ENCODE results near the gene CDC14A. TPM values are rescaled to one million over a fixed set of nuclear protein-coding genes. Genes with fewer than 3 reads are reported as not detected.

Gene CDC14A
- total RNA-seq, 1 donor from 2014 or later, result 17.8 TPM

GRCh38 chr1:100476735-100477290 is 124.5 kb downstream of the CDC14A start:
- intact Hi-C loops (cut with DNase I), result no loop called here
- no peak overlapping the region for H3K27ac ChIP-seq
- no peaks in the 10 kb centered on the region for H3K4me1 ChIP-seq
- DNase-seq (no peak), ATAC-seq (no peak)
- H3K27me3 ChIP-seq (ENCODE audit: low read depth), result no peaks in the 10 kb centered on the region
- no peak overlapping the region for H3K4me3 ChIP-seq
- no peaks in the 10 kb centered on the region for H3K9me3 ChIP-seq
- TF ChIP-seq, protein P1, sequence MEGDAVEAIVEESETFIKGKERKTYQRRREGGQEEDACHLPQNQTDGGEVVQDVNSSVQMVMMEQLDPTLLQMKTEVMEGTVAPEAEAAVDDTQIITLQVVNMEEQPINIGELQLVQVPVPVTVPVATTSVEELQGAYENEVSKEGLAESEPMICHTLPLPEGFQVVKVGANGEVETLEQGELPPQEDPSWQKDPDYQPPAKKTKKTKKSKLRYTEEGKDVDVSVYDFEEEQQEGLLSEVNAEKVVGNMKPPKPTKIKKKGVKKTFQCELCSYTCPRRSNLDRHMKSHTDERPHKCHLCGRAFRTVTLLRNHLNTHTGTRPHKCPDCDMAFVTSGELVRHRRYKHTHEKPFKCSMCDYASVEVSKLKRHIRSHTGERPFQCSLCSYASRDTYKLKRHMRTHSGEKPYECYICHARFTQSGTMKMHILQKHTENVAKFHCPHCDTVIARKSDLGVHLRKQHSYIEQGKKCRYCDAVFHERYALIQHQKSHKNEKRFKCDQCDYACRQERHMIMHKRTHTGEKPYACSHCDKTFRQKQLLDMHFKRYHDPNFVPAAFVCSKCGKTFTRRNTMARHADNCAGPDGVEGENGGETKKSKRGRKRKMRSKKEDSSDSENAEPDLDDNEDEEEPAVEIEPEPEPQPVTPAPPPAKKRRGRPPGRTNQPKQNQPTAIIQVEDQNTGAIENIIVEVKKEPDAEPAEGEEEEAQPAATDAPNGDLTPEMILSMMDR (IDR thresholded peaks at IDR 0.05), result no peak
- H3K36me3 ChIP-seq, result peaks cover 5% of the 10 kb centered on the region

DNA sequence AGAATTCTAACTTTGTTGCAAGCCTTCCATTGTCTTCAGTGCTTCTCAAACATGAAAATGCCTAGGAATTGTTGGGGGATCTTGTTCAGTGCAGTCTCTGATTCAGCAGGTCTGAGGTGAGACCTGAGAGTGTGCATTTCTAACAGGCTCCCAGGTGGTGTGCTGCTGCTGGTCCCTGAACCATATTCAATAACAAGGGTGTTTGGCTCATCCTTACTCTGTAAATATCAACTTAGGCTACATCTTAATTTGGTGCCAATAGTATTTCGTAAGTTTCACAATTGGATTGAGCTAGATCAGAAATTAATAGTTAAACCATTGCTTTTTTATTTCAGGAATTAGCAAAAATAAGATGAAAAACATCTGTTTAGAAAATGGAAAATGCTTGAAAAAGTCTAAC is 126.5 kb downstream of the CDC14A start:
- DNase-seq (no peak), ATAC-seq (no peak)
- TF ChIP-seq, protein P1 (IDR thresholded peaks at IDR 0.05), result no peak
- intact Hi-C loops (cut with DNase I), result no loop called here
- peaks cover 5% of the 10 kb centered on the region for H3K36me3 ChIP-seq
- no peaks in the 10 kb centered on the region for H3K27me3 ChIP-seq (ENCODE audit: low read depth)
- H3K9me3 ChIP-seq, result no peaks in the 10 kb centered on the region
- no peaks in the 10 kb centered on the region for H3K4me1 ChIP-seq
- no peak overlapping the region for H3K4me3 ChIP-seq
- no peak overlapping the region for H3K27ac ChIP-seq

GRCh38 chr1:100479620-100480338 is 127.5 kb downstream of the CDC14A start:
- Histone ChIP-seq H3K36me3 (peaks cover 6% of the 10 kb centered on the region), H3K27me3 (ENCODE audit: low read depth) (no peaks in the 10 kb centered on the region), H3K4me1 (no peaks in the 10 kb centered on the region), H3K9me3 (no peaks in the 10 kb centered on the region), H3K27ac (no peak overlapping the region), H3K4me3 (no peak overlapping the region)
- intact Hi-C loops (cut with DNase I), result no loop called here
- DNase-seq (no peak), ATAC-seq (no peak)
- TF ChIP-seq, protein P1 (IDR thresholded peaks at IDR 0.05), result no peak

GRCh38 chr1:100481303-100481702 is 129.0 kb downstream of the CDC14A start:
- TF ChIP-seq, protein P1 (IDR thresholded peaks at IDR 0.05), result no peak
- DNase-seq, result no peak
- Histone ChIP-seq H3K4me1 (no peaks in the 10 kb centered on the region), H3K36me3 (peaks cover 15% of the 10 kb centered on the region), H3K27ac (no peak overlapping the region), H3K27me3 (ENCODE audit: low read depth) (no peaks in the 10 kb centered on the region), H3K9me3 (no peaks in the 10 kb centered on the region), H3K4me3 (no peak overlapping the region)
- no peak for ATAC-seq
- intact Hi-C loops (cut with DNase I), result no loop called here

- ATAC-seq (no peak), DNase-seq (no peak)
- peaks cover 15% of the 10 kb centered on the region for H3K36me3 ChIP-seq
- intact Hi-C loops (cut with DNase I), result no loop called here
- no peaks in the 10 kb centered on the region for H3K27me3 ChIP-seq (ENCODE audit: low read depth)
- H3K4me1 ChIP-seq, result no peaks in the 10 kb centered on the region
- TF ChIP-seq, protein P1 (IDR thresholded peaks at IDR 0.05), result no peak
- no peaks in the 10 kb centered on the region for H3K9me3 ChIP-seq
- no peak overlapping the region for H3K27ac ChIP-seq
- no peak overlapping the region for H3K4me3 ChIP-seq
Observed at GRCh38 chr1:100482167-100482566, 129.9 kb downstream of the CDC14A start.

All from lower lobe of right lung (tissue), 2 donors.